GM23338 (cell line): ENCODE results near the gene PFKP.

Experiments
- CREB1 ChIP-seq: fragments of 250-450 bp; sonication (Bioruptor Pico); IDR thresholded peaks from 2 replicates; pipeline ENCODE4 v1.5.0; 2020; ENCODE audit warnings: low read depth, mild to moderate bottlenecking, moderate library complexity
- CTCF ChIP-seq, 2 experiments: fragments of 200-600 bp in 1 of 2; sonication (generic) in 1 of 2; conservative IDR thresholded peaks; 2 replicates each; pipeline versions ENCODE4 v1.5.1 to v1.6.1; 2016 to 2017; ENCODE audit warnings: antibody characterized with exemption in 2 of 2, low read depth in 2 of 2, mild to moderate bottlenecking in 2 of 2, moderate library complexity in 1 of 2
- EZH2 ChIP-seq: fragments of 200-600 bp; sonication (generic); IDR thresholded peaks from one replicate; pipeline ENCODE4 v1.8.0; 2017; ENCODE audit warnings: antibody characterized with exemption, mild to moderate bottlenecking, low read depth; ENCODE audit not compliant: unreplicated experiment
- EZH2phosphoT487 ChIP-seq: fragments of 200-600 bp; sonication (generic); IDR thresholded peaks from one replicate; pipeline ENCODE4 v1.8.1; 2018; ENCODE audit warnings: antibody characterized with exemption; ENCODE audit not compliant: unreplicated experiment
- JUNB ChIP-seq: IDR thresholded peaks from one replicate; pipeline ENCODE4 v1.6.1; 2016; ENCODE audit warnings: antibody characterized with exemption; ENCODE audit not compliant: unreplicated experiment
- POLR2AphosphoS5 ChIP-seq: IDR thresholded peaks from 2 replicates; pipeline ENCODE4 v1.6.1; 2016; ENCODE audit warnings: antibody characterized with exemption, low read depth
- REST ChIP-seq: IDR thresholded peaks from one replicate; pipeline ENCODE4 v1.6.1; 2018; ENCODE audit warnings: antibody characterized with exemption; ENCODE audit not compliant: unreplicated experiment
- STAT1 ChIP-seq: IDR thresholded peaks from one replicate; pipeline ENCODE4 v1.6.1; 2016; ENCODE audit warnings: antibody characterized with exemption; ENCODE audit not compliant: unreplicated experiment
- ZNF462 ChIP-seq: fragments of 250-450 bp; sonication (Bioruptor Pico); IDR thresholded peaks from 2 replicates; pipeline ENCODE4 v1.5.0; 2020; ENCODE audit warnings: mild to moderate bottlenecking, moderate library complexity

- TF ChIP-seq CTCF (conservative IDR thresholded peaks at IDR 0.05; ENCODE audit: low read depth in 2 of 2) (no peak), CREB1 (CRISPR knock-in tag) (no peak), EZH2phosphoT487 (no peak), POLR2AphosphoS5 (no peak), REST (no peak), EZH2 (no peak), ZNF462 (CRISPR knock-in tag) (no peak), JUNB (no peak), STAT1 (no peak)
Measured at GRCh38 chr10:3108575-3109105, 41.3 kb downstream of the PFKP start.
